ENCODE data around the gene LIX1L.

DNA sequence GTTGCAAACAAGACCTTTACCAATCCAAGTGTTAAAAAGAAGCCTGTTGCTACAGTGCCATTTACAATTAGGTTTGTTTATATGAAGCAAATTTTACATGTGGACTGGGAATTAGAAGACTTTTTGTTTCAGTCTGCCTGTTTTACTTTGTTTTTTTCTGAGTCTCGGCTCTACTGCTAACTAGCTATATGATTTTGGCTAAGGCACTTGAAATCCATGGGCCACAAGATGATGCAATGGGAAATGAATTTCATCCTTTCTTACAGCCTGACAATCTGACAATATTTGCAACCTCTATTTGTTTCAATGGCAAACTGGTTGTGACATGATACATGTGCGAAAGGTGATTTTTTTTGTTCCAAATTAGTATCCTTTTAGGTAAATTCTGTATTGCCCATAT, 35.6 kb downstream of the LIX1L start:
- TF ChIP-seq, protein P1, sequence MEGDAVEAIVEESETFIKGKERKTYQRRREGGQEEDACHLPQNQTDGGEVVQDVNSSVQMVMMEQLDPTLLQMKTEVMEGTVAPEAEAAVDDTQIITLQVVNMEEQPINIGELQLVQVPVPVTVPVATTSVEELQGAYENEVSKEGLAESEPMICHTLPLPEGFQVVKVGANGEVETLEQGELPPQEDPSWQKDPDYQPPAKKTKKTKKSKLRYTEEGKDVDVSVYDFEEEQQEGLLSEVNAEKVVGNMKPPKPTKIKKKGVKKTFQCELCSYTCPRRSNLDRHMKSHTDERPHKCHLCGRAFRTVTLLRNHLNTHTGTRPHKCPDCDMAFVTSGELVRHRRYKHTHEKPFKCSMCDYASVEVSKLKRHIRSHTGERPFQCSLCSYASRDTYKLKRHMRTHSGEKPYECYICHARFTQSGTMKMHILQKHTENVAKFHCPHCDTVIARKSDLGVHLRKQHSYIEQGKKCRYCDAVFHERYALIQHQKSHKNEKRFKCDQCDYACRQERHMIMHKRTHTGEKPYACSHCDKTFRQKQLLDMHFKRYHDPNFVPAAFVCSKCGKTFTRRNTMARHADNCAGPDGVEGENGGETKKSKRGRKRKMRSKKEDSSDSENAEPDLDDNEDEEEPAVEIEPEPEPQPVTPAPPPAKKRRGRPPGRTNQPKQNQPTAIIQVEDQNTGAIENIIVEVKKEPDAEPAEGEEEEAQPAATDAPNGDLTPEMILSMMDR (IDR thresholded peaks at IDR 0.05) = no peak
- no peak for TF ChIP-seq POLR2A (IDR thresholded peaks at IDR 0.05)
